ENCODE data around the gene ZBTB3. TPM values are rescaled to one million over a fixed set of nuclear protein-coding genes. Genes with fewer than 3 reads are reported as not detected.

Gene ZBTB3
- total RNA-seq, 2 donors from 2014 or later, result 14.8 to 19.1 TPM

- Histone ChIP-seq H3K4me1 (replicated peaks) (peaks cover 14% of the 10 kb centered on the region), H3K27ac (peak overlapping the region; percentile 94 to 96), H3K27me3 (replicated peaks; ENCODE audit: insufficient read depth) (no peaks in the 10 kb centered on the region), H3K4me3 (peak overlapping the region; percentile 35 to 50), H3K36me3 (peaks cover 0 to 10% of the 10 kb centered on the region in 2 donors), H3K9me3 (no peaks in the 10 kb centered on the region)
- WGBS, result 67% methylated on average over 7 of the region's 7 CpGs
- intact Hi-C loops (cut with DNase I), result no loop called here
- TF ChIP-seq POLR2A (IDR thresholded peaks at IDR 0.05), result no peak
- no peak for TF ChIP-seq CTCF (IDR thresholded peaks at IDR 0.05)
- no peak for TF ChIP-seq POLR2AphosphoS5 (IDR thresholded peaks at IDR 0.05)
- no peak for DNase-seq (ENCODE audit: low spot score)
These were observed 44.0 kb downstream of the ZBTB3 start for GRCh38 chr11:62710001-62710345.

- Histone ChIP-seq H3K27me3 (replicated peaks; ENCODE audit: insufficient read depth) (no peaks in the 10 kb centered on the region), H3K4me3 (peak overlapping the region; percentile 35 to 50), H3K36me3 (peaks cover 0 to 8% of the 10 kb centered on the region in 2 donors), H3K27ac (peak overlapping the region; percentile 94 to 96), H3K4me1 (replicated peaks) (peaks cover 14% of the 10 kb centered on the region), H3K9me3 (no peaks in the 10 kb centered on the region)
- DNase-seq (ENCODE audit: low spot score), result peak; percentile 97
- TF ChIP-seq POLR2A (IDR thresholded peaks at IDR 0.05) (peak; percentile 73), CTCF (IDR thresholded peaks at IDR 0.05) (peak in 3 of 4 experiments; percentile 21 to 30 (median 23)), POLR2AphosphoS5 (IDR thresholded peaks at IDR 0.05) (peak; percentile 97)
- WGBS, result 2% methylated on average over 47 of the region's 47 CpGs
- intact Hi-C loops (cut with DNase I), result loop anchor here (5.0 kb wide), 1 partner anchor 107 kb away; the partner anchor contains the start of gene MTA2
These were observed 44.5 kb downstream of the ZBTB3 start for GRCh38 chr11:62709247-62710000.

GRCh38 chr11:62708793-62709192 is 45.2 kb downstream of the ZBTB3 start:
- no peaks in the 10 kb centered on the region for H3K9me3 ChIP-seq
- H3K27me3 ChIP-seq (replicated peaks; ENCODE audit: insufficient read depth), result no peaks in the 10 kb centered on the region
- WGBS, result 3% methylated on average over 7 of the region's 7 CpGs
- H3K36me3 ChIP-seq, result peaks cover 0 to 2% of the 10 kb centered on the region in 2 donors
- intact Hi-C loops (cut with DNase I), result loop anchor here (5.0 kb wide), 1 partner anchor 106 kb away; the partner anchor contains the start of gene MTA2
- H3K4me1 ChIP-seq (replicated peaks), result peaks cover 14% of the 10 kb centered on the region
- H3K27ac ChIP-seq, result peak overlapping the region; percentile 94 to 96
- TF ChIP-seq POLR2AphosphoS5 (IDR thresholded peaks at IDR 0.05) (no peak), POLR2A (IDR thresholded peaks at IDR 0.05) (no peak), CTCF (IDR thresholded peaks at IDR 0.05) (no peak)
- peak; percentile 19 for DNase-seq (ENCODE audit: low spot score)
- peak overlapping the region; percentile 35 to 50 for H3K4me3 ChIP-seq

GRCh38 chr11:62708392-62708791 is 45.6 kb downstream of the ZBTB3 start:
- Histone ChIP-seq H3K27ac (peak overlapping the region; percentile 94 to 96), H3K36me3 (no peaks in the 10 kb centered on the region), H3K4me3 (peak overlapping the region; percentile 35 to 50), H3K4me1 (replicated peaks) (peaks cover 14% of the 10 kb centered on the region), H3K9me3 (no peaks in the 10 kb centered on the region), H3K27me3 (replicated peaks; ENCODE audit: insufficient read depth) (no peaks in the 10 kb centered on the region)
- intact Hi-C loops (cut with DNase I), result loop anchor here (5.0 kb wide), 1 partner anchor 106 kb away; the partner anchor contains the start of gene MTA2
- TF ChIP-seq POLR2AphosphoS5 (IDR thresholded peaks at IDR 0.05) (no peak), CTCF (IDR thresholded peaks at IDR 0.05) (no peak), POLR2A (IDR thresholded peaks at IDR 0.05) (no peak)
- DNase-seq (ENCODE audit: low spot score), result no peak
- WGBS, result 47% methylated on average over 5 of the region's 5 CpGs
